ENCODE results near the gene FXN. TPM values are rescaled to one million over a fixed set of nuclear protein-coding genes. Genes with fewer than 3 reads are reported as not detected.

FXN gene
- total and polyA plus RNA-seq, 4 donors = 4.7 to 41.7 (median 23.9) TPM

DNA sequence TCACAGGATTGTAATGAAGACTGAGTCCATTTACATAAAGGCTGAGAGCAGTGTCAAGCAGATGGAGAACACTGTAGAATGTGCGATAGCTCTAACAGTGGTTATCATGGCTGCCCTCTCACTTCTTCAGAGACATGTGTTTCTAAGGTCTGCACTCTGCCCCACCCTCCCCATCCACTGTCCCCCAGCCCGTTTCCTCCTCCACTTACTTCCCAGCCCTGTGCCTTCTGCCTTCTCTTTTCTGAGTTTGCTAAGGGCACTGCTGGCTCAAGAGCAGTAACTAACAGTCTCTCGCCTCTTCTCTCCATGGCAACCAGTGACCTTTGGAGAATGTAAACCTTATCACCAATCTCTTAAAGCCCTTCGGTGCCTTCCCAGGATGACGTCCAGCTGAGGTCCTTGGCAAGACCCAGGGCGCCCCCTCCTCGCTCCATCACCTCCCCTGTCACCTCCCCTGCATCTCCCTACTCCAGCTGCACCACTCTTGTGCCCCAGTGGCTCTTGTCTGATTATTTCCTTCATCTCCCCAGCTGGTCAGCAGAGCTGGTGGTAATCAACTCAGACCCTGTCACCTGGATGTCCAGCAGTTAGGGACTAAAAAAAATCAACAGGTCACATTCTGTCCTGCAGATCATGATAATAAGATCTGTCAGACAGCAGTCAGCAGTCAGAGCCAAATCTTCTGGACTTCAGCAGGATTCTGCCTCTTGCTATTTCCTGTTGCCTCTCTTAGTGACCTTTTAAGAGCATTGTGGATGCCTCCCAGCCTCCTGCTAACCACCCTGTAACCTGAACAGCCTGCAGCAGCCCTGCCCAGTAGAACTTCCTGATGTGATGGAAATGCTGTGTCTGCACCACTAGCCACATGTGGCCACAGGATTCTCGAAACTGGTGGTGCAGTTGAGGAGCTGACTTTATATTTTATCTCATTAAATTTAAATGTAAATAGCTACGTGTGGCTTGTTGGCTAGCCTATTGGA lies 9.0 kb downstream of the FXN start:
- Histone ChIP-seq H3K36me3 (ENCODE audit: control insufficient read depth in 4 of 4, insufficient read depth in 3 of 4, low read depth in 1 of 4, low read length in 3 of 4) (peaks cover 4 to 18% (median 12%) of the 10 kb centered on the region in 4 donors), H3K27ac (ENCODE audit: low read depth in 1 of 2, low read length in 2 of 2) (no peak overlapping the region), H3K27me3 (ENCODE audit: control insufficient read depth in 4 of 4, insufficient read depth in 4 of 4, low read length in 3 of 4) (no peaks in the 10 kb centered on the region), H3K9ac (ENCODE audit: low read depth in 1 of 2, low read length in 2 of 2) (no peak overlapping the region), H3K4me3 (ENCODE audit: low read depth in 1 of 3, low read length in 3 of 3) (no peak overlapping the region), H3K4me1 (ENCODE audit: control insufficient read depth in 4 of 4, insufficient read depth in 4 of 4, low read length in 3 of 4) (peaks cover 2 to 17% (median 8%) of the 10 kb centered on the region in 4 donors), H3K9me3 (ENCODE audit: control insufficient read depth in 4 of 4, low read length in 3 of 4) (no peaks in the 10 kb centered on the region)
- DNase-seq (ENCODE audit: low spot score) = no peak
- WGBS = 72% methylated on average over 9 of the region's 9 CpGs
- TF ChIP-seq, protein P1, sequence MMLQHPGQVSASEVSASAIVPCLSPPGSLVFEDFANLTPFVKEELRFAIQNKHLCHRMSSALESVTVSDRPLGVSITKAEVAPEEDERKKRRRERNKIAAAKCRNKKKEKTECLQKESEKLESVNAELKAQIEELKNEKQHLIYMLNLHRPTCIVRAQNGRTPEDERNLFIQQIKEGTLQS (IDR thresholded peaks at IDR 0.05) = no peak
- TF ChIP-seq MAX (IDR thresholded peaks at IDR 0.05) (no peak), HNF4A (conservative IDR thresholded peaks at IDR 0.05) (no peak), RXRA (IDR thresholded peaks at IDR 0.05) (no peak), RAD21 (IDR thresholded peaks at IDR 0.05) (no peak), REST (IDR thresholded peaks at IDR 0.05) (no peak), SP1 (IDR thresholded peaks at IDR 0.05) (no peak), NR2F2 (IDR thresholded peaks at IDR 0.05) (no peak), GABPA (IDR thresholded peaks at IDR 0.05 in 1 of 2, conservative IDR thresholded peaks at IDR 0.05 in 1 of 2) (no peak), JUND (IDR thresholded peaks at IDR 0.05) (no peak), EGR1 (IDR thresholded peaks at IDR 0.05; ENCODE audit: low read depth in 2 of 2) (no peak), YY1 (IDR thresholded peaks at IDR 0.05) (no peak), CTCF (IDR thresholded peaks at IDR 0.05; ENCODE audit: low read depth, low read length, missing input control) (no peak), TAF1 (conservative IDR thresholded peaks at IDR 0.05) (no peak), HNF4G (IDR thresholded peaks at IDR 0.05) (no peak), FOXA2 (IDR thresholded peaks at IDR 0.05) (no peak)
- TF ChIP-seq, protein P2, sequence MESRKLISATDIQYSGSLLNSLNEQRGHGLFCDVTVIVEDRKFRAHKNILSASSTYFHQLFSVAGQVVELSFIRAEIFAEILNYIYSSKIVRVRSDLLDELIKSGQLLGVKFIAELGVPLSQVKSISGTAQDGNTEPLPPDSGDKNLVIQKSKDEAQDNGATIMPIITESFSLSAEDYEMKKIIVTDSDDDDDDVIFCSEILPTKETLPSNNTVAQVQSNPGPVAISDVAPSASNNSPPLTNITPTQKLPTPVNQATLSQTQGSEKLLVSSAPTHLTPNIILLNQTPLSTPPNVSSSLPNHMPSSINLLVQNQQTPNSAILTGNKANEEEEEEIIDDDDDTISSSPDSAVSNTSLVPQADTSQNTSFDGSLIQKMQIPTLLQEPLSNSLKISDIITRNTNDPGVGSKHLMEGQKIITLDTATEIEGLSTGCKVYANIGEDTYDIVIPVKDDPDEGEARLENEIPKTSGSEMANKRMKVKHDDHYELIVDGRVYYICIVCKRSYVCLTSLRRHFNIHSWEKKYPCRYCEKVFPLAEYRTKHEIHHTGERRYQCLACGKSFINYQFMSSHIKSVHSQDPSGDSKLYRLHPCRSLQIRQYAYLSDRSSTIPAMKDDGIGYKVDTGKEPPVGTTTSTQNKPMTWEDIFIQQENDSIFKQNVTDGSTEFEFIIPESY (IDR thresholded peaks at IDR 0.05) = no peak
